ENCODE data around the gene PROSER2. TPM values are rescaled to one million over a fixed set of nuclear protein-coding genes. Genes with fewer than 3 reads are reported as not detected.

The PROSER2 gene, protein sequence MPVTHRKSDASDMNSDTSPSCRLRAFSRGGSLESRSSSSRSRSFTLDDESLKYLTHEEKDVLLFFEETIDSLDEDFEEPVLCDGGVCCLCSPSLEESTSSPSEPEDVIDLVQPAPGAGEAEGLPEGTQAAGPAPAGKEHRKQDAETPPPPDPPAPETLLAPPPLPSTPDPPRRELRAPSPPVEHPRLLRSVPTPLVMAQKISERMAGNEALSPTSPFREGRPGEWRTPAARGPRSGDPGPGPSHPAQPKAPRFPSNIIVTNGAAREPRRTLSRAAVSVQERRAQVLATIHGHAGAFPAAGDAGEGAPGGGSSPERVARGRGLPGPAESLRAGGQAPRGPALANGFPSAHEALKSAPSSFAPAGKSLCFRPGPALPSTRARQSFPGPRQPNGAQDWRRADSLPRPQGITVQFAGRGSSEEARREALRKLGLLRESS
- total RNA-seq (ENCODE audit: low replicate concordance) = 0.70 and 2.3 TPM in 2 replicates

GRCh38 chr10:11823122-11823988 lies at the start of gene PROSER2:
PROSER2 (plus strand) TSS chr10:11823356; CDS start chr10:11852078, 28,722 bp downstream.

Other genes with a start within 250 kb of the PROSER2 start
- 6.1 and 8.7 TPM in 2 replicates for gene USP6NL, start 211.7 kb upstream of the PROSER2 start, total RNA-seq (ENCODE audit: low replicate concordance)
- 4.5 and 5.1 TPM in 2 replicates for gene ECHDC3, start 81.0 kb upstream of the PROSER2 start, total RNA-seq (ENCODE audit: low replicate concordance)
- gene UPF2, start 219.5 kb downstream of the PROSER2 start, total RNA-seq (ENCODE audit: low replicate concordance) = 7.3 and 11.6 TPM in 2 replicates
- 19.9 and 29.5 TPM in 2 replicates for gene DHTKD1, start 245.6 kb downstream of the PROSER2 start, total RNA-seq (ENCODE audit: low replicate concordance)